ENCODE data around the gene CHMP3.

CHMP3 gene

DNA sequence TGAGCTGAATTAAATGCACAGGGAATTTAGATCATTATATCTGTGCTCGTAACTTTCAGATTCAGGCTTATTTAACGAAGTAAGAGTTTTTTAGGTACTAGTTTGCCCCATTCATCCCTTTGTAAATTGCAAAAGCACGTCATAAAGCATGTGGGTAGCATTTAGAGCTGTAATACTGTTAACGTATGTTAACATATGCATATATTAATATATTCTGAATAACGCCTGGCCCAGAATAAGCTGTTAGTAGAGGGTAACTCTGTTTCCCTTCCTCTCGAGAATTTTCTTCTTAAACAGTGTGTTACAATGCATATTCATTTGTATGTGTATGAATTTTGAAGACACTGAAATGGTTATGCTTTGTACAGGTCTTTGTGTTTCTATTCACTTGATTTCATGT, 91.6 kb downstream of the CHMP3 start:
- DNase-seq, result no peak

- no peak for DNase-seq
Observed at GRCh38 chr2:86470890-86471289, 92.4 kb downstream of the CHMP3 start.

- no peak for DNase-seq
Observed at GRCh38 chr2:86468162-86469033, 94.8 kb downstream of the CHMP3 start.

DNA sequence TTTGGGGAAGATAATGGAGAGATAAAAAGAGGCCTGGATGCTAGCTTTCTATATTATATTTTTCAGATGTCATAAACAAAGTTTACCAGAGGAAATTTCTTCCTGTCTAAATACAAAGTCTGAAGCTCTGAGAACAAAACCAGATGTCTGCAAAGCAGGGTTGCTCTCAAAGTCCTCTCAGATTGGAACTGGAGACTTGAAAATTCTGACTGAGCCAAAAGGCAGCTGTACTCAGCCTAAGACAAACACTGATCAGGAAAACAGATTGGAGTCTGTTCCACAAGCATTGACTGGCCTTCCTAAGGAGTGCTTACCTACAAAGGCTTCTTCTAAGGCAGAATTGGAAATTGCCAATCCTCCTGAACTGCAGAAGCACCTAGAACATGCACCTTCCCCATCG, 96.9 kb downstream of the CHMP3 start:
- DNase-seq, result no peak

- DNase-seq, result peak in 1 of 58 donors; percentile 1
Observed at GRCh38 chr2:86464652-86465051, 98.6 kb downstream of the CHMP3 start.

DNA sequence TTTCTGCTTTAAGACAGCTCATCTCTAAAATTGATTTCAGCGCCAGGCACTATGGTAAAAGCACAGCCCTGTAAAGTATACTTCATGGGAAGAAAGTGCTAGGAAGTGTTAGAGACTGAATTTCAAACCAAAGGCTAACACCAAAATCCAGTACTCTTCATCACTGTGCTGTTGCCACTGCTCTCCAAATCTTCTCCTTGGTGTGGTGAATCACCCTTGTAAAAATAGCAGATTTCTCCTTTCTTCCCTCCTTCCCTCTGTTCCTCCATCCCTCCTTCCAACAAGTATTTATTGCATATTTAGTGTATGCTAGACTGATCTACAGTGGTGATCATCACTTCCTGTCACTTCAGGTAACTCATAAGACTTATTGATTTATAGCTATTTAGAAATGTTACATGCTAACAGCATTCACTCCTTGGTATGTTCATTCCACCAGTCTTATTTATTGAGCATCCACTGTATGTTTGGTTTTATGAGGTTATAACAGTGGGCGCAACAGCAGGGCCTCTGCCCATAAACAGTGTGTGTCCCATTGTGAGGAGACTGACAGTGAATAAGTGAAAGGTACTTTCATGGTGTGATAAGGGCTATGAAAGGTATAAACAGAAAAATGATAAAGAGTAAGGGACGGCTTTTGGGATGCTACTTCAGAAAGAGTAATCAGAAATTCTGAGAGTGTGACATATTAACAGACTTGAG, 102.0 kb downstream of the CHMP3 start:
- DNase-seq, result no peak

DNA sequence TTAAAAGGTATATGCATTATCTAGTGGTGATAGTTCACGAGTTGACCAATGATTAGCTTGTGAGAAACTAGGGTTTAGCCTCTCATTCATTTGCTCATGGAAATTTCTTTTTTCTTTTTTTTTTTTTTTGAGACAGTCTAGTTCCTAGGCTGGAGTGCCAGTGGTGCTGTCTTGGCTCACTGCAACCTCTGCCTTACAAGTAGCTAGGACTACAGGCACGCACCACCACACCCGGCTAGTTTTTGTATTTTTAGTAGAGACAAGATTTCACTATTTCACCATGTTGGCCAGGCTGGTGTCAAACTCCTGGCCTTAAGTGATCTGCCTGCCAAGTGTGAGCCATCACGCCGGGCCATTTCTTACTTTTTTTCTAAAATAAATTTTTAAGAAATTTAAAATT, 108.1 kb downstream of the CHMP3 start:
- no peak for DNase-seq

DNA sequence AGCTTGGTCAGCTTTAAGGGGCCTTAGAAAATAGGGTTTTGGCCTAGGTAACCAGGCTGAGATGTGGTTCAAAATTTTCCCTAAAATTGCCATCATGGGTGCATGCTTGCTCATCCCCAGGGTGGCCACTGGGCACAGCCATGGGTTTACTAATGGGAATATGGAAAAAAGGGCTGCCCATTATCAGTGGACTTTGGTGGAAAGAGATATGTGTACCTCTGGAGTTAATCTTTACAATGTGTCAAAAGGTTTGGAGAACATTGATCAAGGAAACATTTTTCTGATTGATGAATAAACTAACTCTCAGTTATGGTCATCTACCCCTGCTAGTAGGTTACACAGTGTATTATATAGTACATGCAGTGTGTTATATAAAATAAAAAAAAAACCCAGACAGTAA, 109.0 kb downstream of the CHMP3 start:
- DNase-seq, result no peak

DNA sequence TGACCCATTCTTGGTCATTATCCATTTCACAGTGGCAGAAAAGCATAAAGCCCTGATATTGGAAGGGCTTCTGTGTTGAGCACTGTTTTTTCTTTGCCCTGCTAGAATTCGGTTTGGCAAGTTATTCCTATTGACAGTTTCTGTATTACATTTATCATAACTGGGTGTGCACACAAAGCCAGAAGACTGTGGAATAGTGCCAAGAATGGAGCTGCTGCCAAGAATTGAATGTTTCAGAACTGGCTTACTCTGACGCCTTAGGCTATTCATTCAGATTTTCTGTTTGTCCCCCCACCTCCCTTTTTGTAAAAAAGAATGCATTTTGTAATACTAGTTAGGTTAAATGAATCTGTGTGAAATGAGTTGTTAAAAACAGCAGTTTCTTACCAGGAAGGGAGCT, 109.4 kb downstream of the CHMP3 start:
- DNase-seq, result peak in 27 of 58 donors; percentile 1 to 54 (median 13)

All from anterior cingulate cortex (tissue), 58 donors.